GM20000 (cell line): Measurements from ENCODE around the gene ZNF483.

ENCODE experiments used
- DNase-seq: peaks from one replicate; pipeline ENCODE4 v3.0.0; 2012; ENCODE audit warnings: low spot score
- CTCF ChIP-seq: IDR thresholded peaks from 2 replicates; pipeline ENCODE4 v1.5.1; 2012; ENCODE audit warnings: mild to moderate bottlenecking, control low read depth; ENCODE audit errors: extremely low read depth, missing control alignments

Gene ZNF483

GRCh38 chr9:111601237-111602018 is 76.4 kb downstream of the ZNF483 start:
- DNase-seq = no peak
- no peak for TF ChIP-seq CTCF

- no peak for DNase-seq
- no peak for TF ChIP-seq CTCF
These were observed 78.1 kb downstream of the ZNF483 start for GRCh38 chr9:111603041-111603440.

- no peak for DNase-seq
- TF ChIP-seq CTCF = no peak
These were observed 79.2 kb downstream of the ZNF483 start for GRCh38 chr9:111604054-111604615.

GRCh38 chr9:111605041-111605559 is 80.1 kb downstream of the ZNF483 start:
- DNase-seq = no peak
- TF ChIP-seq CTCF = no peak

GRCh38 chr9:111610149-111610548 is 85.2 kb downstream of the ZNF483 start:
- no peak for TF ChIP-seq CTCF
- no peak for DNase-seq

GRCh38 chr9:111610845-111611244 is 85.9 kb downstream of the ZNF483 start:
- no peak for DNase-seq
- TF ChIP-seq CTCF = no peak

GRCh38 chr9:111613436-111614040 is 88.6 kb downstream of the ZNF483 start:
- no peak for TF ChIP-seq CTCF
- DNase-seq = no peak
